Endodermal cell (in vitro differentiated cells): Measurements from ENCODE around the gene CACHD1. TPM values are rescaled to one million over a fixed set of nuclear protein-coding genes. Genes with fewer than 3 reads are reported as not detected.

ENCODE experiments used
- DNase-seq: peaks from one replicate; pipeline ENCODE4 v3.0.0-alpha.2; 2017
- H3K27ac ChIP-seq: 2 replicates; pipeline ENCODE4 v1.5.1; 2013; ENCODE audit warnings: mild to moderate bottlenecking, low read depth, low read length, moderate library complexity
- H3K27me3 ChIP-seq: 2 replicates; pipeline ENCODE4 v1.6.1; 2013; ENCODE audit warnings: mild to moderate bottlenecking, low read length, moderate library complexity; ENCODE audit not compliant: insufficient read depth, control insufficient read depth, poor library complexity, severe bottlenecking
- H3K36me3 ChIP-seq: 2 replicates; pipeline ENCODE4 v1.7.0; 2013; ENCODE audit warnings: mild to moderate bottlenecking, low read length, moderate library complexity; ENCODE audit not compliant: control insufficient read depth, insufficient read depth
- H3K4me1 ChIP-seq: one replicate; pipeline ENCODE4 v1.7.0; 2013; ENCODE audit warnings: low read length; ENCODE audit not compliant: control insufficient read depth, insufficient read depth
- H3K4me3 ChIP-seq: 2 replicates; pipeline ENCODE4 v1.5.1; 2013; ENCODE audit warnings: mild to moderate bottlenecking, low read length, moderate library complexity
- H3K9ac ChIP-seq: 2 replicates; pipeline ENCODE4 v1.6.1; 2013; ENCODE audit warnings: mild to moderate bottlenecking, low read length, moderate library complexity; ENCODE audit not compliant: poor library complexity, severe bottlenecking; ENCODE audit errors: extremely low read depth
- H3K9me3 ChIP-seq: 2 replicates; pipeline ENCODE4 v1.6.1; 2013; ENCODE audit warnings: mild to moderate bottlenecking, low read length, moderate library complexity; ENCODE audit not compliant: control insufficient read depth
- H3K27ac Mint-ChIP-seq: 2 replicates; pipeline ENCODE4 v1.8.0; 2020; ENCODE audit warnings: mixed read lengths
- H3K27me3 Mint-ChIP-seq: 2 replicates; pipeline ENCODE4 v1.8.0; 2021; ENCODE audit warnings: mild to moderate bottlenecking, mixed read lengths; ENCODE audit not compliant: insufficient read depth
- H3K36me3 Mint-ChIP-seq: 2 replicates; pipeline ENCODE4 v1.8.0; 2020; ENCODE audit warnings: low read depth, mixed read lengths
- H3K4me1 Mint-ChIP-seq: 2 replicates; pipeline ENCODE4 v1.8.0; 2020; ENCODE audit warnings: mixed read lengths
- H3K4me3 Mint-ChIP-seq: 2 replicates; pipeline ENCODE4 v1.8.0; 2020; ENCODE audit warnings: mild to moderate bottlenecking, moderate library complexity, mixed read lengths
- H3K9me3 Mint-ChIP-seq: 2 replicates; pipeline ENCODE4 v1.8.0; 2020; ENCODE audit warnings: mild to moderate bottlenecking, mixed read lengths
- CTCF ChIP-seq: fragments of 200-600 bp; sonication (generic); conservative IDR thresholded peaks from 2 replicates; pipeline ENCODE4 v1.5.0; 2021; ENCODE audit warnings: antibody characterized with exemption, mild to moderate bottlenecking
- WGBS, 2 experiments: methylation state at CpG; one replicate each; pipeline versions ENCODE4 v1.1.5 to v1.1.7; 2013; ENCODE audit warnings: missing lambda C conversion rate in 2 of 2, mixed read lengths in 1 of 2; ENCODE audit not compliant: insufficient coverage in 1 of 2, insufficient read length in 1 of 2; 5-methylcytosine and 5-hydroxymethylcytosine counted together
- total RNA-seq, 2 donors: library from RNA; stranded (reverse); fragmentation: NEBNext Ultra II Directional in 1 of 2; extraction: Animal tissue kit (Norgen Biotek cat#: 25700) in 1 of 2; gene quantifications; 2 replicates in 1 of 2; 3 replicates in 1 of 2; pipeline ENCODE4 v1.2.1, GENCODE V29; 2021

The CACHD1 gene
- total RNA-seq, 2 donors from 2014 or later, result 29.2 to 40.7 TPM

GRCh38 chr1:64539781-64540218 is 69.9 kb downstream of the CACHD1 start:
- no peak overlapping the region for H3K9ac ChIP-seq
- no peaks in the 10 kb centered on the region for H3K9me3 ChIP-seq
- DNase-seq, result no peak
- Mint-ChIP-seq H3K4me3 (no peak overlapping the region), H3K27ac (peak overlapping the region; percentile 60), H3K36me3 (no peaks in the 10 kb centered on the region), H3K9me3 (no peaks in the 10 kb centered on the region), H3K27me3 (no peaks in the 10 kb centered on the region), H3K4me1 (peaks cover 61% of the 10 kb centered on the region)
- peaks cover 12% of the 10 kb centered on the region for H3K4me1 ChIP-seq
- TF ChIP-seq CTCF, result no peak
- no peaks in the 10 kb centered on the region for H3K27me3 ChIP-seq
- WGBS, 2 experiments, result 100% methylated on average over 2 of the region's 2 CpGs
- peak overlapping the region; percentile 81 for H3K27ac ChIP-seq
- H3K4me3 ChIP-seq, result no peak overlapping the region
- H3K36me3 ChIP-seq, result no peaks in the 10 kb centered on the region

GRCh38 chr1:64540265-64540791 is 70.4 kb downstream of the CACHD1 start:
- Mint-ChIP-seq H3K36me3 (no peaks in the 10 kb centered on the region), H3K27me3 (no peaks in the 10 kb centered on the region), H3K27ac (peak overlapping the region; percentile 60), H3K9me3 (no peaks in the 10 kb centered on the region), H3K4me1 (peaks cover 66% of the 10 kb centered on the region), H3K4me3 (no peak overlapping the region)
- DNase-seq, result no peak
- no peaks in the 10 kb centered on the region for H3K9me3 ChIP-seq
- H3K27me3 ChIP-seq, result no peaks in the 10 kb centered on the region
- H3K4me1 ChIP-seq, result peaks cover 15% of the 10 kb centered on the region
- H3K9ac ChIP-seq, result no peak overlapping the region
- H3K27ac ChIP-seq, result peak overlapping the region; percentile 81
- H3K4me3 ChIP-seq, result peak overlapping the region; percentile 6
- TF ChIP-seq CTCF, result no peak
- WGBS, 2 experiments, result 45 to 58% methylated on average over 3 to 6 of the region's 6 CpGs
- H3K36me3 ChIP-seq, result no peaks in the 10 kb centered on the region

- Mint-ChIP-seq H3K9me3 (no peaks in the 10 kb centered on the region), H3K4me1 (peaks cover 59% of the 10 kb centered on the region), H3K4me3 (no peak overlapping the region), H3K27ac (no peak overlapping the region), H3K27me3 (no peaks in the 10 kb centered on the region), H3K36me3 (no peaks in the 10 kb centered on the region)
- no peak for DNase-seq
- no peaks in the 10 kb centered on the region for H3K36me3 ChIP-seq
- 88 to 94% methylated on average over 2 to 4 of the region's 4 CpGs for WGBS, 2 experiments
- no peak overlapping the region for H3K4me3 ChIP-seq
- H3K4me1 ChIP-seq, result peaks cover 15% of the 10 kb centered on the region
- no peak overlapping the region for H3K27ac ChIP-seq
- no peaks in the 10 kb centered on the region for H3K9me3 ChIP-seq
- no peak overlapping the region for H3K9ac ChIP-seq
- H3K27me3 ChIP-seq, result no peaks in the 10 kb centered on the region
- TF ChIP-seq CTCF, result no peak
Observed at GRCh38 chr1:64542118-64542517, 72.2 kb downstream of the CACHD1 start.
